ENCODE data around the gene TLE3.

- TF ChIP-seq CTCF (optimal IDR thresholded peaks at IDR 0.05 in 1 of 3, IDR thresholded peaks at IDR 0.05 in 1 of 3, conservative IDR thresholded peaks at IDR 0.05 in 1 of 3; ENCODE audit: extremely low read depth in 1 of 3, insufficient read depth in 2 of 3, low read length in 3 of 3): no peak
- TF ChIP-seq EZH2 (IDR thresholded peaks at IDR 0.05; ENCODE audit: low read length): no peak
Observed at GRCh38 chr15:70050970-70051369, 46.7 kb downstream of the TLE3 start.
